Stimulated activated CD4-positive, alpha-beta T cell treated with anti-CD3 and anti-CD28 coated beads, Interleukin-4, amount 100 ng/mL, for 24 hours (primary cell): ENCODE measurements around the gene NRCAM.

Experiments
- DNase-seq: peaks from one replicate; pipeline ENCODE4 v3.0.0-alpha.2; 2020

Gene NRCAM

GRCh38 chr7:108236681-108237415 lies 219.4 kb downstream of the NRCAM start:
- DNase-seq, result no peak

- DNase-seq, result no peak
These were observed 220.7 kb downstream of the NRCAM start for GRCh38 chr7:108235451-108236061.

- DNase-seq, result no peak
These were observed 221.2 kb downstream of the NRCAM start for GRCh38 chr7:108234971-108235450.

DNA sequence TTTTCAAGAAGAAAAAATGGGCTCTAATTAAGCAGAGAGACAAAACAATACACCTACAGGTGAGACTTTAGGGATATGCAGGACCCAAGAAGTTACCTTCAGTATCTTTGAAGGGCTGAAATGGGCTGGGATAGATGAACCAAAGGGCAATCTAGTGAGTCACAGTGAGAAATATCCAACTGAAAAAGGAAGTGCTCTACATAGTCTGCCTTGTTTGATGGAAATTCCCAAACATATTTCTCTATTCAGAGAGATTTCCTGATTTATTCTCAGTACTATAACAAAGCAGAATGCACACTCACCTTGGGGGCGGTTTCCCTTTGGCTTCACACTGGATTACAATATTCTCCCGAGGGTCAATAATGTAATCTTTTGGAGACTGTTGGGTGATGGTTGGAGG lies 222.0 kb downstream of the NRCAM start:
- no peak for DNase-seq

DNA sequence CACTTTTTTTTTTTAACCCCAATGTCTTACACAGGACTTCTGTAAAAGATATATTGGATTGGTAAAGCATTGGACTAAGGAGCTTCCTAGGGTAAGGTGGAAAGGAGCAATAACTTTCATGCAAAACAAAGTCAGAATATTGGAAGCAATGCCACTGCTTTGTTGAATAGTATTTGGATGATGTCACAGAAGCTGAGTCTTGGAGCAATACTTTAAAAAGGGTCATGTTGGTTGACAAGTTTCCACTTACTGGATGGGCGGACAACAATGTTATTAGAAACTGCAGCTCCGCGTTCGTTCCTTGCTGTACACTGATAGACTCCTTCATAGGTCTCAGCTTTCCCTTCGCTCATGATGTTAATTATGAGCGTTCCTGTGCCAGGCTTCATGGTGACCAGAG lies 224.2 kb downstream of the NRCAM start:
- DNase-seq, result no peak

- no peak for DNase-seq
These were observed 225.0 kb downstream of the NRCAM start for GRCh38 chr7:108231221-108231620.

- no peak for DNase-seq
These were observed 228.9 kb downstream of the NRCAM start for GRCh38 chr7:108227366-108227765.

GRCh38 chr7:108226816-108227299 lies 229.4 kb downstream of the NRCAM start:
- no peak for DNase-seq

GRCh38 chr7:108225531-108226181 lies 230.6 kb downstream of the NRCAM start:
- no peak for DNase-seq

GRCh38 chr7:108224387-108224786 lies 231.8 kb downstream of the NRCAM start:
- no peak for DNase-seq

DNA sequence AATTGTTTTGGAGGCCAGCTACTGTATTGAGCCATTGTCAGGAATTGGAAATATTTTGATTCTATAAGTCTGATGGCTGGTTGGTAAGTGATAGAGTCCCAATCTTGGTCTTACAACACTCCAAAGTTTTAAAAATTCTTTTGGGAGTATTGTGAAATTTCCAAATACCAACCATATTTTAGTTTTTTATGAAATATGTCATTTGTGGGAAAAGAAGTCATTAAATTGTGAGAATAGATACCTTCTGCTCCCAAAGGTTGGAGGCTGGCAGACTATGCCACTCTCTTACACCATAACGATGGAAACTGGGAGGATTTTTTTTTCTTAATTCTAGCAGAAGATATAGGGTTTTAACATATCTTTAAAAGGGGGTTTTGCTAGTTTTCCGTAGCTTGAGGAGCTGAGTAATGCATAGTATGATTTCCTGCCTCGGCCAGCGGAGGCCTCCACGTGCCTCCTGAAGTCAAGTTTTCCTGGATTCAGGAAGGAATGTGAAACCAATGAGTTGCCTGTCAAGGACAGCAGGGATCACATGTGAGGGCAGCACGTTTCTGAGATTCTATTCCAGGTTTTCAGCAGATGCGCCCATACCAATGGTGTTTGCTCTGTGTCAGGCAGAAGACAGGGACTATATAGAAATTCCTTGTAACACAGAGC lies 233.9 kb downstream of the NRCAM start:
- no peak for DNase-seq

DNA sequence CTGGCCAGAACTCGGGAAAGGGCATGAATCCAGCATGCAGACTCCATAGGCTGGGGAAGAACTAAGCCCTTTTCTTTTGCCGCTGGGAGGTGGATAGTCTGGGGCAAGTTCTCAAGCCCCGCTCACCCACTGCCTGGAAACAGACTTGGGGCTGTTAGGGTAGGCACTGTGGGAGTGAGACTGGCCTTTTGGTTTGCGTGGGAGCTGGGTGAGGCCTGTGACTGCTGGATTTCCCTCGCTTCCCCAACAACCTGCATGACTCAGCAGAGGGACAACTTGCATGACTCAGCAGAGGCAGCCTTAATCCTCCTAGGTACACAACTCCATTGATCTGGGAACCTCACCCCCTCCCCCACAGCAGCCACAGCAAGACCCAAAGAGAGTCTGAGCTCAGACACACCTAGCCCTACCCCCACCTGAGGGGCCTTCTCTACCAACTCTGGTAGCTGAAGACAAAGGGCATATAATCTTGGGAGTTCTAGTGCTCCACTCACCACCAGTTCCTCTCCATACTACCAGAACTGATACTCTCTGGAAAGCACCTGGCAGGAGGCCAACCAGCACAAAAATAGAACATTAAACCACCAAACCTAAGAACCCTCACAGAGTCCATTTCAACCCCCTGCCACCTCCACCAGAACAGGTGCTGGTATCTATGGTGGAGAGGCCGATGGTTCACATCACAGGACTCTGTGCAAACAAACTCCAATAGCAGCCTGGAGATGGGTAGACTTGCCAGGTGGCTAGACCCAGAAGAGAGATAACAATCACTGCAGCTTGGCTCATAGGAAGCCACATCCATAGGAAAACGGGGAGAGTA lies 244.6 kb downstream of the NRCAM start:
- DNase-seq, result no peak

DNA sequence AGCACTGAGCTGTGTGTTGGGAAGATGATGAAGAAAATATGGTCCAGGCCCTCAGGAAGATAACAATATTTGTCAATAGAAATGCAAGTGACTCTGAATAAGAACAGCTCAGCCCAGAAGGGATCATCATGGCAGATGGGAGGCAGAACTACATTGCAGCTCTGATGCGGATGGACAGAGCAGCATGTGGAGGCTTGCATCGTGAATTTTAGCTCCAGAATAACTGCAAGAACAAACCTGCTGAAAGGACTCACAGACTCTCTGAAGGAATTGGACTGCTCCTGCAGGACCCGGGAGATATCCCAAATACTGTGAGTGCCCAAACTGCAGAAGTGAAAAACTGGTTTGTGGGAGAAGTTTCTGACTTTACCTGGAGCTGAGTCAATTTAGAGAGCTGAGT lies 245.4 kb downstream of the NRCAM start:
- DNase-seq, result no peak

DNA sequence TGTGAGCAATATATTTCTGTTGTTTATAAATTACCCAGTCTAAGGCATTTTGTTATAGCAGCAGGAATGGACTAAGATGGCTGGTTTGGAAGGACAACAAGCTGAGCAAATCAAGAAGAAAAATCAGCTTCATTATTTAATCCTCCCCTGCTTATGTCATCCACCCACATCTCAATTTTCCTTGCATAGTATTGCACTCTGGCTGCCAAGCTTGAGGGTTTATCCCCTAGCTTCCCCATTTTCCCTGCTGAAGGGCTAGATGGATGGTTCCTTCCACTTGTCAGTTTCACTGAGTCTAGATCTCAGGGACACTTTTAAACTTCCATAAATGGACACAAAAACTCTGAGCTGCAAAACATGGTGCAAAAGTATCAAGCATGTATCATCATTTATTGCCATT lies 250.9 kb downstream of the NRCAM start:
- DNase-seq, result no peak

GRCh38 chr7:108204281-108204796 lies 251.9 kb downstream of the NRCAM start:
- no peak for DNase-seq

- DNase-seq, result no peak
These were observed 252.7 kb downstream of the NRCAM start for GRCh38 chr7:108203537-108203936.

DNA sequence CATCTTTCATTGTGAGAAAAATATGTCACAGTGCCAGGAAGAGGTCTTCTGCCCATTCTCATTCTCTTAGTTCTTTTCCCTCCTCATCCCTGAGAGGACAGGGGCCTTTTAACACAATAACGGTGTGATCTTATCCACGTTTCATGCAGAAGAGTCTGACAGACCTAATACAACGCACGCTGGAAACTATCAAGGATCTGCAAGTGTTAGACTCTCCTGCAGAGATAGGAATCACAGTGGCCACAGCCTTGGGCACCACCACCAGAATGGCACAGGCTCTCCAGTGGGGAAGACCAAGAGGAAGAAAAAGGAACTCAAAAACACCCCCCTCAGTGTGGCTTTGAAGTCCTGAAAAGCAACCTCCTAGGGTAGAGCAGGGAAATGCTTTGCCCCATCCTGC lies 253.5 kb downstream of the NRCAM start:
- DNase-seq, result no peak

DNA sequence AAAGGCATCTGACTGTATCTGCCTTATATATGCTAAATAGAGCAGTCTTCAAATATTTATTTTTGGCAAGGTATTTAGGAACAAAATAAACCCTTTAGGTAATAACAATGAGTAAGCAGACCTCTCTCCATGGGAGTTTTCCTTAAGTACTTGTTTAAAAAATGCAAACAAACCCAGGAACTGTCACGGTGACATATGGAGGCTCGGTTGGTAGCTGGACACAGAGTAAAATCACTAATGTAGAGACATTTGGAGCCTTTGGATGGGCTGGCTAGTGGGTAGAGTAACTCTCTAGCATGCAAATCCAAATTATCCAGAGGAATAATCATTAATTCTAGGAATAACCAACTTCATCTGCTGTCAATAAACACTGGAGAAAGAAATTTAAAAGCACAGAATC lies 254.5 kb downstream of the NRCAM start:
- DNase-seq, result no peak

DNA sequence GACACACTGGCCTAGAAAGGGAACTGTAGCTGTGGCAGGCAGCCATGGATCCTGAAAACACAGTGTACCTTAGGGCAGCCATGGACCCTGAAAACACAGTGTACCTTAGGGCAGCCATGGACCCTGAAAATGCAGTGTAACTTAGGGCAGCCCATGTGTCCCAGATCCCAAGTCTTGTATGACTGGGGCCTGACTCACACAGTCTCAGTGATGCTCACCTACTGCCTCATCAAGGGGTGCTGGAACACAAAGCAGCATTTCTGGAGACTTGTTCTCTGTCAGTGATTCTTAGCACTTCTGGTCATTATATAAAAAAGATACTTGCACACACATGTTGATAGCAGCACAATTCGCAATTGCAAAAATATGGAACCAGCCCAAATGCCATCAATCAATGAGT lies 255.9 kb downstream of the NRCAM start:
- DNase-seq, result no peak

- DNase-seq, result no peak
These were observed 258.7 kb downstream of the NRCAM start for GRCh38 chr7:108197371-108198091.

GRCh38 chr7:108196004-108196403 lies 260.2 kb downstream of the NRCAM start:
- no peak for DNase-seq
